ENCODE results near the gene ATP6V1F. TPM values are rescaled to one million over a fixed set of nuclear protein-coding genes. Genes with fewer than 3 reads are reported as not detected.

Gene ATP6V1F
- total and polyA plus RNA-seq, 5 donors from 2014 or later = 67.9 to 361 (median 331) TPM

GRCh38 chr7:128838109-128838779 lies 24.4 kb upstream of the ATP6V1F start:
- Histone ChIP-seq H3K4me3 (ENCODE audit: low read depth, low read length) (no peak overlapping the region), H3K27me3 (ENCODE audit: control insufficient read depth, insufficient read depth, low read length) (no peaks in the 10 kb centered on the region), H3K27ac (ENCODE audit: insufficient read depth, low read length, poor library complexity, severe bottlenecking) (no peak overlapping the region), H3K36me3 (ENCODE audit: control insufficient read depth, insufficient read depth, low read length) (no peaks in the 10 kb centered on the region), H3K4me1 (ENCODE audit: control insufficient read depth, insufficient read depth, low read length, poor library complexity, severe bottlenecking) (peaks cover 3% of the 10 kb centered on the region), H3K9me3 (ENCODE audit: control insufficient read depth in 2 of 2, low read length in 2 of 2) (no peaks in the 10 kb centered on the region)
- Mint-ChIP-seq H3K4me1 (peaks cover 0 to 3% (median 0%) of the 10 kb centered on the region in 4 donors), H3K9me3 (no peaks in the 10 kb centered on the region), H3K4me3 (no peak overlapping the region), H3K27ac (no peak overlapping the region), H3K36me3 (no peaks in the 10 kb centered on the region), H3K27me3 (peaks cover 15% of the 10 kb centered on the region)
- ATAC-seq (ENCODE audit: low read depth in 2 of 2) (no peak), DNase-seq (no peak)

GRCh38 chr7:128838981-128839731 lies 23.5 kb upstream of the ATP6V1F start:
- ATAC-seq (ENCODE audit: low read depth in 2 of 2) (no peak), DNase-seq (no peak)
- H3K27ac Mint-ChIP-seq = peak overlapping the region in 1 of 3 donors; percentile 12
- H3K4me1 Mint-ChIP-seq = peaks cover 0 to 3% (median 0%) of the 10 kb centered on the region in 4 donors
- peaks cover 7% of the 10 kb centered on the region for H3K27me3 Mint-ChIP-seq
- Histone ChIP-seq H3K27ac (ENCODE audit: insufficient read depth, low read length, poor library complexity, severe bottlenecking) (no peak overlapping the region), H3K4me1 (ENCODE audit: control insufficient read depth, insufficient read depth, low read length, poor library complexity, severe bottlenecking) (peaks cover 3% of the 10 kb centered on the region), H3K9me3 (ENCODE audit: control insufficient read depth in 2 of 2, low read length in 2 of 2) (no peaks in the 10 kb centered on the region), H3K36me3 (ENCODE audit: control insufficient read depth, insufficient read depth, low read length) (no peaks in the 10 kb centered on the region), H3K27me3 (ENCODE audit: control insufficient read depth, insufficient read depth, low read length) (no peaks in the 10 kb centered on the region), H3K4me3 (ENCODE audit: low read depth, low read length) (no peak overlapping the region)
- H3K36me3 Mint-ChIP-seq = no peaks in the 10 kb centered on the region
- no peaks in the 10 kb centered on the region for H3K9me3 Mint-ChIP-seq
- H3K4me3 Mint-ChIP-seq = no peak overlapping the region

- Mint-ChIP-seq H3K27ac (no peak overlapping the region), H3K4me3 (no peak overlapping the region)
- H3K27ac ChIP-seq (ENCODE audit: insufficient read depth, low read length, poor library complexity, severe bottlenecking) = no peak overlapping the region
These were observed 22.9 kb upstream of the ATP6V1F start for GRCh38 chr7:128839751-128840177.

DNA sequence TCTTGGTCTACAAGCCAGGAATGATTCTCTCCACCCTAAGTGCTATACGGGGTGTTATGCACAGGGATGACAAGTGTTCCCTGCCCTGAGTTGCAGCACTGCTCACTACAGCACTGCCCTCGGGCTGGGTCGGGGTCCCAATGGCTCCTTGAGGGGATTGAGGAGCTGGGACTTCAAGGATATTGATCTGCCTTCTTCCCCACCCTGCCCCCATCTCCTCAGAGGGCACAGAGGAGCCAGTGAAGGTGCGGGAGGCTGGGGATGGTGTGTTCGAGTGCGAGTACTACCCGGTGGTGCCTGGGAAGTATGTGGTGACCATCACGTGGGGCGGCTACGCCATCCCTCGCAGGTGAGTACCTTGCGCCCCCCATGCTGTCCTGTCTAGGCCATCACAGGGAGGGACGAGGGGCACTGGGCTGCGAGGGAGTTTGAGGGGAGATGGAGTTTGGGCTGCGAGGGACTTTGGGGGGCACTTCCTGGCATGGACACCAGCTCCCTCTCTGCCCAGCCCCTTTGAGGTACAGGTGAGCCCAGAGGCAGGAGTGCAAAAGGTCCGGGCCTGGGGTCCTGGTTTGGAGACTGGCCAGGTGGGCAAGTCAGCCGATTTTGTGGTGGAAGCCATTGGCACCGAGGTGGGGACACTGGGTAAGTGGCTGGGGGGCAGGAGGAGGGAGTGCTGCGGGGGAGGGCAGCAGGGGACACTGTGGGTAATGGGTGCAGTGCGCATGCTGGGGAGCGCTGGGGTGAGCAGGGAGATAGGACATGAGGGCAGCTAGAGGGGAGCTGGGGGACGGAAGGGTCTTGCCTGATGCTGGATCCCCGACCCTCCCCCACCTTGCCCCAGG lies 22.1 kb upstream of the ATP6V1F start:
- DNase-seq (no peak), ATAC-seq (ENCODE audit: low read depth in 2 of 2) (no peak)
- no peak overlapping the region for H3K4me3 Mint-ChIP-seq
- no peak overlapping the region for H3K27ac Mint-ChIP-seq
- H3K9me3 Mint-ChIP-seq = no peaks in the 10 kb centered on the region
- Histone ChIP-seq H3K4me3 (ENCODE audit: low read depth, low read length) (no peak overlapping the region), H3K36me3 (ENCODE audit: control insufficient read depth, insufficient read depth, low read length) (no peaks in the 10 kb centered on the region), H3K27ac (ENCODE audit: insufficient read depth, low read length, poor library complexity, severe bottlenecking) (no peak overlapping the region), H3K27me3 (ENCODE audit: control insufficient read depth, insufficient read depth, low read length) (no peaks in the 10 kb centered on the region), H3K9me3 (ENCODE audit: control insufficient read depth in 2 of 2, low read length in 2 of 2) (no peaks in the 10 kb centered on the region), H3K4me1 (ENCODE audit: control insufficient read depth, insufficient read depth, low read length, poor library complexity, severe bottlenecking) (peaks cover 3% of the 10 kb centered on the region)
- H3K4me1 Mint-ChIP-seq = peaks cover 0 to 3% (median 0%) of the 10 kb centered on the region in 4 donors
- no peaks in the 10 kb centered on the region for H3K36me3 Mint-ChIP-seq
- no peaks in the 10 kb centered on the region for H3K27me3 Mint-ChIP-seq

More at GRCh38 chr7:128839751-128840177, 22.9 kb upstream of the ATP6V1F start:
- H3K36me3 Mint-ChIP-seq = no peaks in the 10 kb centered on the region
- Histone ChIP-seq H3K4me1 (ENCODE audit: control insufficient read depth, insufficient read depth, low read length, poor library complexity, severe bottlenecking) (peaks cover 3% of the 10 kb centered on the region), H3K27me3 (ENCODE audit: control insufficient read depth, insufficient read depth, low read length) (no peaks in the 10 kb centered on the region), H3K9me3 (ENCODE audit: control insufficient read depth in 2 of 2, low read length in 2 of 2) (no peaks in the 10 kb centered on the region), H3K4me3 (ENCODE audit: low read depth, low read length) (no peak overlapping the region), H3K36me3 (ENCODE audit: control insufficient read depth, insufficient read depth, low read length) (no peaks in the 10 kb centered on the region)
- DNase-seq (no peak), ATAC-seq (ENCODE audit: low read depth in 2 of 2) (no peak)
- peaks cover 0 to 3% (median 0%) of the 10 kb centered on the region in 4 donors for H3K4me1 Mint-ChIP-seq
- no peaks in the 10 kb centered on the region for H3K9me3 Mint-ChIP-seq
- H3K27me3 Mint-ChIP-seq = peaks cover 6% of the 10 kb centered on the region

DNA sequence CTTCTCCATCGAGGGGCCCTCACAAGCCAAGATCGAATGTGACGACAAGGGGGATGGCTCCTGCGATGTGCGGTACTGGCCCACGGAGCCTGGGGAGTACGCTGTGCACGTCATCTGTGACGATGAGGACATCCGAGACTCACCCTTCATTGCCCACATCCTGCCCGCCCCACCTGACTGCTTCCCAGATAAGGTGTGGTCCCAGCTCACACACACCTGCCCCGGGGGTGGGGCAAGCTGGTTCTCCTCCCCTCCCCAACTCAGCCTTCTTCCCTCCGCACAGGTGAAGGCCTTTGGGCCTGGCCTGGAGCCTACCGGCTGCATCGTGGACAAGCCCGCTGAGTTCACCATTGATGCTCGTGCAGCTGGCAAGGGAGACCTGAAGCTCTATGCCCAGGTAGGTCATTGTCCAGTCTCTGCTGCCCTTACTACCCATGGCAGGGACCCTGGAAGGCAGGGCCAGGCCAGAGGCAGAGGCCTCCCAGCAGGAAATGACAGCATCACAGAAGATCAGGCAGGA lies 21.4 kb upstream of the ATP6V1F start:
- no peaks in the 10 kb centered on the region for H3K27me3 ChIP-seq (ENCODE audit: control insufficient read depth, insufficient read depth, low read length)
- Mint-ChIP-seq H3K36me3 (no peaks in the 10 kb centered on the region), H3K4me1 (peaks cover 0 to 3% (median 0%) of the 10 kb centered on the region in 4 donors), H3K27ac (peak overlapping the region in 1 of 3 donors; percentile 52), H3K4me3 (peak overlapping the region in 1 of 4 donors; percentile 27), H3K9me3 (no peaks in the 10 kb centered on the region), H3K27me3 (no peaks in the 10 kb centered on the region)
- H3K4me3 ChIP-seq (ENCODE audit: low read depth, low read length) = no peak overlapping the region
- H3K36me3 ChIP-seq (ENCODE audit: control insufficient read depth, insufficient read depth, low read length) = no peaks in the 10 kb centered on the region
- no peak for ATAC-seq (ENCODE audit: low read depth in 2 of 2)
- no peaks in the 10 kb centered on the region for H3K9me3 ChIP-seq (ENCODE audit: control insufficient read depth in 2 of 2, low read length in 2 of 2)
- no peak overlapping the region for H3K27ac ChIP-seq (ENCODE audit: insufficient read depth, low read length, poor library complexity, severe bottlenecking)
- H3K4me1 ChIP-seq (ENCODE audit: control insufficient read depth, insufficient read depth, low read length, poor library complexity, severe bottlenecking) = peaks cover 3% of the 10 kb centered on the region
- no peak for DNase-seq

DNA sequence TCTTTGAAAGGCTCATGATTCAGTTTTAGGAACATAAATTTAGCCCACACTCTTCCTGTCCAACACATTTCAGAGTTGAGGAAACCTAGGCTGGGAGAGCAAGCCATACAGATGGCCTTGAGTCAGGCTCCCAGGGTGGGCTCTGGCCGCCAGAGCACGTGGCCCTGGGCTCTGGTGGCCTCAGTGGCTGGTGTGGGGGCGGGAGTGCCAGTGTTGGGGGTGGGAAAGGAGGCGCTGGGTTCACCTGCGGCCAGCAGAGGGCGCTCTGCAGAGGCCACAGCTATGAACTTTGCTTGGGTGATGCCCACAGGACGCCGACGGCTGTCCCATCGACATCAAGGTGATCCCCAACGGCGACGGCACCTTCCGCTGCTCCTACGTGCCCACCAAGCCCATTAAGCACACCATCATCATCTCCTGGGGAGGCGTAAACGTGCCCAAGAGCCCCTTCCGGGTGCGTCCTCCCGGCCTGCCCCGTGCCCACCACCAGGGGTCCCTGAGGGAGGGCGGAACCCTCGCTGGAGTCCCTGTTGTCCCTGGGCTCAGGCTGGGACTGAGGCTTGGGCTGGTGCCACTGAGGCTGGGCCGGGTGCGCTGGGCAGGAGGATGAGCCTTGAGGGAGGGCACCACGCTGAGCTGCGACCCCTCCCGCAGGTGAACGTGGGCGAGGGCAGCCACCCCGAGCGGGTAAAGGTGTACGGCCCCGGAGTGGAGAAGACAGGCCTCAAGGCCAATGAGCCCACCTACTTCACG lies 20.6 kb upstream of the ATP6V1F start:
- H3K4me3 ChIP-seq (ENCODE audit: low read depth, low read length) = no peak overlapping the region
- ATAC-seq (ENCODE audit: low read depth in 2 of 2) = peak; percentile 41 to 50
- H3K4me1 ChIP-seq (ENCODE audit: control insufficient read depth, insufficient read depth, low read length, poor library complexity, severe bottlenecking) = peaks cover 3% of the 10 kb centered on the region
- DNase-seq = peak; percentile 34 to 57 (median 37)
- Mint-ChIP-seq H3K27me3 (no peaks in the 10 kb centered on the region), H3K27ac (no peak overlapping the region), H3K36me3 (no peaks in the 10 kb centered on the region), H3K4me3 (no peak overlapping the region), H3K4me1 (peaks cover 0 to 3% (median 0%) of the 10 kb centered on the region in 4 donors), H3K9me3 (no peaks in the 10 kb centered on the region)
- no peaks in the 10 kb centered on the region for H3K27me3 ChIP-seq (ENCODE audit: control insufficient read depth, insufficient read depth, low read length)
- no peaks in the 10 kb centered on the region for H3K9me3 ChIP-seq (ENCODE audit: control insufficient read depth in 2 of 2, low read length in 2 of 2)
- no peaks in the 10 kb centered on the region for H3K36me3 ChIP-seq (ENCODE audit: control insufficient read depth, insufficient read depth, low read length)
- no peak overlapping the region for H3K27ac ChIP-seq (ENCODE audit: insufficient read depth, low read length, poor library complexity, severe bottlenecking)

Data from CD4-positive, CD25-positive, alpha-beta regulatory T cell (primary cell).